Measurements from ENCODE around the gene VSX1. TPM values are rescaled to one million over a fixed set of nuclear protein-coding genes. Genes with fewer than 3 reads are reported as not detected.

VSX1 gene
- total RNA-seq, 1 donor from 2014 or later: not detected

DNA sequence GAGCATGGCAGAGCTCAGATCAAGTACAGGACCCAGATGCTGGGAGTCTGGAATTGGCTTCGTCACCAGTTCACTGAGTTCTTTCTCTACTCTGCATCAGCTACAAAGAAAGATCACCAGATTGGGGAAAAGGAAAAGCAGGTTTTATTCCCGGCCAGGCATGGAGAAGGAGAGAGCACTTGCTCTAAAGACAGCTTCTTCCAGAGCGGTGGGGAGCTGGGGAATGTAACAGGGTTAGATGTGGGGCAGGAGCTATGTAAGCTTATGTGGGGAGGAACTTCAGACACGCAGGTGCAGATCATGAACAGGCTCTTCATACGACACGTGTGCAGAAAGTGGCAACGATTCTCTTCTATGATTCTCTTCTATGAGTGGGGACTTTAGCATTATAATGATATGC lies 19.1 kb downstream of the VSX1 start:
- TF ChIP-seq, protein P1, sequence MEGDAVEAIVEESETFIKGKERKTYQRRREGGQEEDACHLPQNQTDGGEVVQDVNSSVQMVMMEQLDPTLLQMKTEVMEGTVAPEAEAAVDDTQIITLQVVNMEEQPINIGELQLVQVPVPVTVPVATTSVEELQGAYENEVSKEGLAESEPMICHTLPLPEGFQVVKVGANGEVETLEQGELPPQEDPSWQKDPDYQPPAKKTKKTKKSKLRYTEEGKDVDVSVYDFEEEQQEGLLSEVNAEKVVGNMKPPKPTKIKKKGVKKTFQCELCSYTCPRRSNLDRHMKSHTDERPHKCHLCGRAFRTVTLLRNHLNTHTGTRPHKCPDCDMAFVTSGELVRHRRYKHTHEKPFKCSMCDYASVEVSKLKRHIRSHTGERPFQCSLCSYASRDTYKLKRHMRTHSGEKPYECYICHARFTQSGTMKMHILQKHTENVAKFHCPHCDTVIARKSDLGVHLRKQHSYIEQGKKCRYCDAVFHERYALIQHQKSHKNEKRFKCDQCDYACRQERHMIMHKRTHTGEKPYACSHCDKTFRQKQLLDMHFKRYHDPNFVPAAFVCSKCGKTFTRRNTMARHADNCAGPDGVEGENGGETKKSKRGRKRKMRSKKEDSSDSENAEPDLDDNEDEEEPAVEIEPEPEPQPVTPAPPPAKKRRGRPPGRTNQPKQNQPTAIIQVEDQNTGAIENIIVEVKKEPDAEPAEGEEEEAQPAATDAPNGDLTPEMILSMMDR (IDR thresholded peaks at IDR 0.05; ENCODE audit: unreplicated experiment): no peak
- no peak overlapping the region for H3K27ac Mint-ChIP-seq
- H3K27me3 Mint-ChIP-seq: peaks cover 76% of the 10 kb centered on the region
- no peak for DNase-seq (ENCODE audit: low spot score, unreplicated experiment)
- peaks cover 8% of the 10 kb centered on the region for H3K4me1 Mint-ChIP-seq (ENCODE audit: low read depth)
- no peak overlapping the region for H3K4me3 Mint-ChIP-seq (ENCODE audit: low read depth)
- H3K9me3 Mint-ChIP-seq (ENCODE audit: low read depth): no peaks in the 10 kb centered on the region
- no peaks in the 10 kb centered on the region for H3K36me3 Mint-ChIP-seq (ENCODE audit: insufficient read depth)

DNA sequence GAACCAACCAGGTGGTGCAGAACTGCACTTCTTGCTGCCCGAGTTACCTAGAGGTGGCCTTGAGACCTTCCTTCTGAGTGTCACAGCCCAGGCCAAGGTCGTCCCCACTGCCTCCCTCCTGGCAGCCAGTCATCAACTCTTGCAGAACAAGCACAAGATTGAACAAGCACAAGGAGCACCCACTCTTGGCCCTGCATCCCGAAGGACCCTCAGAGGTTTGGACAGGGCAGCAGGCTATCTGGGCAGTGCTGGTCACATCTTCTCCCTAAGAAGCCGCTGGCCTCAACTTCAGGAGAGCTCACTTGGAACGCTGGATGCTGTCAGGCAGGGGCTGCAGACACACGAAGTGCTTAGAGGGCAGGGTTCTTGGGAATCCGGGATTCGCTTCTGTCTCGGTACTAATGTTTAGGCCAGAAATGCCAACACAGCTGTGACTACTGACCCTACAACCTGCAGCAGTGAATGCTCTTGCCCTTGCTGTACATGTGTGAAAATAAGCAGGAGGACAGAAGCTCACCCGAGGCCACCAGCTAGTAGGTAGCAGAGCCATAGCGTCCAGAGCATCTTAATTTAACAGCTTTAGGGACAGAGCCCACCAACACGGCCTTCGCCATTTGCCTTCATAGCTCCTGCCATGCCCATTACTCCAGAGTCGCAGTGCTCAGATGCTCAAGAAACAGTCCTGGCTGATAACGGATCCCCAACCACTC lies 20.0 kb downstream of the VSX1 start:
- Mint-ChIP-seq H3K27me3 (peaks cover 78% of the 10 kb centered on the region), H3K36me3 (ENCODE audit: insufficient read depth) (no peaks in the 10 kb centered on the region), H3K27ac (no peak overlapping the region), H3K9me3 (ENCODE audit: low read depth) (no peaks in the 10 kb centered on the region), H3K4me3 (ENCODE audit: low read depth) (no peak overlapping the region), H3K4me1 (ENCODE audit: low read depth) (peaks cover 8% of the 10 kb centered on the region)
- DNase-seq (ENCODE audit: low spot score, unreplicated experiment): no peak
- TF ChIP-seq, protein P1 (IDR thresholded peaks at IDR 0.05; ENCODE audit: unreplicated experiment): no peak

DNA sequence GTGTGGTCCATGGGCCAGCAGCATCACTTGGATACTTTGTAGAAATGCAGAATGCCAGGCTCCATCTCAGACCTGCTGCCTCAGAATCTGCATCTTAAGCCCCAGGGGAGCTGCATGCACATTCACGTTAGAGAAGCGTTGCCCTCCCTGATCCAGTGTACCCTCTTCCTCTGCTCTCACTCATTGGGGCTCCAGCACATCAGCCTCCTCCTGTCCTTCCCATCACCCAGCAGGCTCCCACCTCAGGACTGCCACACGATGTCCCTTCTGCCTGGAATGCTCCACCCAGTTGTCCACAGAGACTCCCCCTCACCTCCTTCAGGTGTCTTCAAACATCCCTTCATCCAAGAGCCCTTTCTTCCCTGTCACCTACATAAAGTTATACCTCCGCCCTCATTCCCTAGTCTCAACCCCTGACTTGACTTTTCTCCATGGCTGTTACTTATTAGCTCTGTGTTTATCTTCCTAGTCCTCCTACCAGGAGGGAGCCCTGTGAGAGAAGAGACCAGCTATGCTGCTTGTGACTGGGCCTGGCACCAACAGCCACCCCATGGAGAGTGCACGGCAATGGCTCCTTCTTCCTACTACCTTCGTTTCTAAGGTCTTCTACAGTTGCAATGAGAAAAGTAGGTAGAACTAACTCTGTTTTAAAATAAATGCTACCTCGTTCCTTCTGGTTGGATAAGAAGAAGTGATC lies 20.7 kb downstream of the VSX1 start:
- no peaks in the 10 kb centered on the region for H3K36me3 Mint-ChIP-seq (ENCODE audit: insufficient read depth)
- TF ChIP-seq, protein P1 (IDR thresholded peaks at IDR 0.05; ENCODE audit: unreplicated experiment): no peak
- no peak overlapping the region for H3K4me3 Mint-ChIP-seq (ENCODE audit: low read depth)
- H3K9me3 Mint-ChIP-seq (ENCODE audit: low read depth): no peaks in the 10 kb centered on the region
- no peak for DNase-seq (ENCODE audit: low spot score, unreplicated experiment)
- H3K27me3 Mint-ChIP-seq: peaks cover 80% of the 10 kb centered on the region
- H3K4me1 Mint-ChIP-seq (ENCODE audit: low read depth): peaks cover 8% of the 10 kb centered on the region
- H3K27ac Mint-ChIP-seq: peak overlapping the region; percentile 29

DNA sequence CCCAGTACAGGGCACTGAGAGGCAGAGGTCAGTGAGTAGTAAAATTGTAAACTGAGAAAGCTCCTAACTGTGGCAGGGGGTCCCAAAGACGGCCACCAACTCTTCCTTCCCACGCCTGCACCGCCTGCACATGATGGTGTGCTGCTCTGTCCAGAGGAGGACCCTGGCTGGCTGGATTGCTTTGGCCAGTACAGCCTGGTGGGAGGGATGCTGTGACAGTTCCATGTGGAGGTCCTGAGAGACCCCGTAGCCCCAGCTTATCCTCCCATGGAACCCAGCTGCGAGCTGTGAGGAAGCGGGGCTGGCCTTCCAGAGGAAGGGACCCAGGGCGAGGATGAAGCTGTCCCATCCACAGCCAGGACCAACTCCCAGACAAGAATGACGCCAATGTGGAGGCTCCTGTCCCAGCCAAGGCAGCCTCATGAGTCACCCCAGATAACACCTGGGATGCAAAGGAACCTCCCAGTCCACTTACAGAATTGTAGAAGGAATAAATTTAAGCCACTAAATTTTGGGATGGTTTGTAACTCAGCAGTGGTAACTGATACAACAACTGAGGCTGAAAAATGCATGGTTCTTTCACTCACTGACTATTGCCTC lies 22.0 kb downstream of the VSX1 start:
- H3K27ac Mint-ChIP-seq: no peak overlapping the region
- no peak overlapping the region for H3K4me3 Mint-ChIP-seq (ENCODE audit: low read depth)
- no peaks in the 10 kb centered on the region for H3K36me3 Mint-ChIP-seq (ENCODE audit: insufficient read depth)
- H3K4me1 Mint-ChIP-seq (ENCODE audit: low read depth): peaks cover 8% of the 10 kb centered on the region
- H3K27me3 Mint-ChIP-seq: peaks cover 84% of the 10 kb centered on the region
- DNase-seq (ENCODE audit: low spot score, unreplicated experiment): no peak
- TF ChIP-seq, protein P1 (IDR thresholded peaks at IDR 0.05; ENCODE audit: unreplicated experiment): no peak
- no peaks in the 10 kb centered on the region for H3K9me3 Mint-ChIP-seq (ENCODE audit: low read depth)

All from progenitor cell of endocrine pancreas (in vitro differentiated cells).